GM23248 (cell line): ENCODE data around the gene HMG20A. TPM values are rescaled to one million over a fixed set of nuclear protein-coding genes. Genes with fewer than 3 reads are reported as not detected.
A peak's percentile ranks its signal among the peaks of the same experiment; 100 is the strongest.

Source experiments
- DNase-seq: peaks from one replicate; pipeline ENCODE4 v3.0.0-alpha.2; 2015
- H2AFZ ChIP-seq: fragments of 200-600 bp; sonication (generic); 2 replicates; pipeline ENCODE4 v1.6.1; 2016; ENCODE audit warnings: antibody characterized with exemption
- H3F3A ChIP-seq: fragments of 200-600 bp; sonication (generic); 2 replicates; pipeline ENCODE4 v1.6.1; 2016; ENCODE audit warnings: mild to moderate bottlenecking, antibody characterized with exemption, mixed run types; ENCODE audit not compliant: insufficient read depth
- H3K27ac ChIP-seq: fragments of 200-600 bp; sonication (generic); 2 replicates; pipeline ENCODE4 v1.5.1; 2016; ENCODE audit warnings: mild to moderate bottlenecking
- H3K27me3 ChIP-seq: fragments of 200-600 bp; sonication (generic); replicated peaks from 2 replicates; pipeline ENCODE4 v1.6.1; 2016; ENCODE audit warnings: mild to moderate bottlenecking; ENCODE audit not compliant: insufficient read depth
- H3K36me3 ChIP-seq: fragments of 200-600 bp; sonication (generic); 2 replicates; pipeline ENCODE4 v1.6.1; 2016; ENCODE audit warnings: low read depth, mild to moderate bottlenecking
- H3K4me1 ChIP-seq: fragments of 200-600 bp; sonication (generic); 2 replicates; pipeline ENCODE4 v1.6.1; 2016; ENCODE audit warnings: mild to moderate bottlenecking; ENCODE audit not compliant: insufficient read depth
- H3K4me2 ChIP-seq: fragments of 200-600 bp; sonication (generic); one replicate; pipeline ENCODE4 v1.6.1; 2016; ENCODE audit warnings: mild to moderate bottlenecking; ENCODE audit not compliant: unreplicated experiment
- H3K4me3 ChIP-seq: fragments of 200-600 bp; sonication (generic); 2 replicates; pipeline ENCODE4 v1.5.1; 2016; ENCODE audit warnings: mild to moderate bottlenecking
- H3K79me2 ChIP-seq: fragments of 200-600 bp; sonication (generic); 2 replicates; pipeline ENCODE4 v1.6.1; 2016; ENCODE audit warnings: mild to moderate bottlenecking; ENCODE audit not compliant: insufficient read depth
- H3K9ac ChIP-seq: fragments of 200-600 bp; sonication (generic); 2 replicates; pipeline ENCODE4 v1.6.1; 2016; ENCODE audit warnings: mild to moderate bottlenecking
- H3K9me2 ChIP-seq: fragments of 200-600 bp; sonication (generic); 2 replicates; pipeline ENCODE4 v1.6.1; 2016; ENCODE audit warnings: mixed run types, mild to moderate bottlenecking, moderate library complexity; ENCODE audit not compliant: insufficient read depth
- H3K9me3 ChIP-seq: fragments of 200-600 bp; sonication (generic); one replicate; pipeline ENCODE4 v1.6.1; 2017; ENCODE audit warnings: low read depth
- H4K20me1 ChIP-seq: fragments of 200-600 bp; sonication (generic); 2 replicates; pipeline ENCODE4 v1.6.0; 2016; ENCODE audit not compliant: insufficient read depth
- EZH2 ChIP-seq: fragments of 200-600 bp; sonication (generic); IDR thresholded peaks from 2 replicates; pipeline ENCODE4 v1.6.1; 2018; ENCODE audit warnings: antibody characterized with exemption, mild to moderate bottlenecking; ENCODE audit not compliant: insufficient read depth, poor library complexity, severe bottlenecking
- EZH2phosphoT487 ChIP-seq: fragments of 200-600 bp; sonication (generic); IDR thresholded peaks from 2 replicates; pipeline ENCODE4 v1.6.1; 2018; ENCODE audit warnings: antibody characterized with exemption, moderate library complexity, mild to moderate bottlenecking, low read depth; ENCODE audit not compliant: insufficient read depth
- WGBS, 2 experiments: methylation state at CpG; one replicate each; pipeline ENCODE4 v1.1.6; 2015 to 2017; ENCODE audit warnings: low lambda C conversion rate in 2 of 2, low coverage in 1 of 2; ENCODE audit errors: missing lambda C conversion rate in 2 of 2; 5-methylcytosine and 5-hydroxymethylcytosine counted together
- in situ Hi-C: fragments of 300-500 bp; cut with MboI; formaldehyde crosslinking; loops from 2 replicates; pipeline ENCODE4 v1.15.0; 2020
- polyA plus RNA-seq: library from polyadenylated mRNA; unstranded; fragments of >200 nt; fragmentation: Nextera tagmentation; extraction: Ambion mirVana; gene quantifications from 2 replicates; pipeline ENCODE4 v1.2.1, GENCODE V29; 2016
- total RNA-seq: library from RNA; depleted of rRNA; stranded (reverse); fragments of >200 nt; shearing (Covaris generic); gene quantifications from 2 replicates; pipeline ENCODE4 v1.2.3, GENCODE V29; 2014

The HMG20A gene
- total and polyA plus RNA-seq, 2 experiments from 2014 or later = 15.1 to 25.1 TPM

GRCh38 chr15:77464129-77464865, 43.6 kb downstream of the HMG20A start:
- Histone ChIP-seq H2AFZ (no peak overlapping the region), H3K27ac (no peak overlapping the region), H3K79me2 (peaks cover 7% of the 10 kb centered on the region), H3K27me3 (no peaks in the 10 kb centered on the region), H3K9ac (no peak overlapping the region), H3K9me3 (no peaks in the 10 kb centered on the region), H3F3A (peaks cover 8% of the 10 kb centered on the region), H3K4me3 (no peak overlapping the region), H3K4me2 (no peak overlapping the region), H3K9me2 (no peaks in the 10 kb centered on the region), H3K4me1 (peaks cover 8% of the 10 kb centered on the region), H4K20me1 (no peaks in the 10 kb centered on the region), H3K36me3 (peaks cover 22% of the 10 kb centered on the region; the same call in 1 of the 2 replicates)
- 87 to 93% methylated on average over 3 of the region's 3 CpGs for WGBS, 2 experiments
- TF ChIP-seq EZH2 (no peak), EZH2phosphoT487 (no peak)
- DNase-seq = peak; percentile 58
- in situ Hi-C loops = no loop called here

- Histone ChIP-seq H3K9me2 (no peaks in the 10 kb centered on the region), H3K36me3 (peaks cover 23% of the 10 kb centered on the region; the same call in 1 of the 2 replicates), H3K27me3 (no peaks in the 10 kb centered on the region), H3K4me3 (no peak overlapping the region), H4K20me1 (no peaks in the 10 kb centered on the region), H3K9ac (no peak overlapping the region), H3K4me2 (no peak overlapping the region), H3K27ac (no peak overlapping the region), H3F3A (0 out of 2 replicates have a peak, but pooled peaks cover 6% of the 10 kb centered on the region), H3K4me1 (peaks cover 8% of the 10 kb centered on the region), H2AFZ (no peak overlapping the region), H3K79me2 (peaks cover 7% of the 10 kb centered on the region), H3K9me3 (no peaks in the 10 kb centered on the region)
- WGBS, 2 experiments = 94 to 97% methylated on average over 1 of the region's 1 CpG
- no peak for TF ChIP-seq EZH2
- TF ChIP-seq EZH2phosphoT487 = no peak
- in situ Hi-C loops = no loop called here
- DNase-seq = no peak
These were observed 45.8 kb downstream of the HMG20A start for GRCh38 chr15:77466521-77466920.

GRCh38 chr15:77468896-77469295, 48.2 kb downstream of the HMG20A start:
- H3K4me2 ChIP-seq = no peak overlapping the region
- H3K4me3 ChIP-seq = no peak overlapping the region
- H3K36me3 ChIP-seq = peaks cover 37% of the 10 kb centered on the region
- H4K20me1 ChIP-seq = no peaks in the 10 kb centered on the region
- no peak overlapping the region for H3K27ac ChIP-seq
- no peak overlapping the region for H2AFZ ChIP-seq
- H3K27me3 ChIP-seq = no peaks in the 10 kb centered on the region
- H3K4me1 ChIP-seq = peaks cover 11% of the 10 kb centered on the region
- no peaks in the 10 kb centered on the region for H3K9me3 ChIP-seq
- 0 out of 2 replicates have a peak, but pooled peaks cover 6% of the 10 kb centered on the region for H3F3A ChIP-seq
- TF ChIP-seq EZH2phosphoT487 (no peak), EZH2 (no peak)
- H3K9me2 ChIP-seq = no peaks in the 10 kb centered on the region
- no peak for DNase-seq
- WGBS, 2 experiments = 86 to 91% methylated on average over 3 of the region's 3 CpGs
- no peak overlapping the region for H3K9ac ChIP-seq
- in situ Hi-C loops = no loop called here
- no peaks in the 10 kb centered on the region for H3K79me2 ChIP-seq

- no peaks in the 10 kb centered on the region for H3K9me2 ChIP-seq
- no peak overlapping the region for H2AFZ ChIP-seq
- H3K27ac ChIP-seq = no peak overlapping the region
- H4K20me1 ChIP-seq = no peaks in the 10 kb centered on the region
- 0 out of 2 replicates have a peak, but pooled peaks cover 5% of the 10 kb centered on the region for H3K4me1 ChIP-seq
- no peak for TF ChIP-seq EZH2
- no peak for TF ChIP-seq EZH2phosphoT487
- H3K4me2 ChIP-seq = no peak overlapping the region
- H3F3A ChIP-seq = no peaks in the 10 kb centered on the region
- in situ Hi-C loops = no loop called here
- H3K4me3 ChIP-seq = no peak overlapping the region
- no peaks in the 10 kb centered on the region for H3K79me2 ChIP-seq
- H3K9me3 ChIP-seq = no peaks in the 10 kb centered on the region
- DNase-seq = no peak
- H3K36me3 ChIP-seq = peaks cover 37% of the 10 kb centered on the region
- no peak overlapping the region for H3K9ac ChIP-seq
- no peaks in the 10 kb centered on the region for H3K27me3 ChIP-seq
These were observed 49.5 kb downstream of the HMG20A start for GRCh38 chr15:77470235-77470634.

- in situ Hi-C loops = no loop called here
- Histone ChIP-seq H3K36me3 (peaks cover 29% of the 10 kb centered on the region), H3K27me3 (no peaks in the 10 kb centered on the region), H3F3A (no peaks in the 10 kb centered on the region), H3K9me2 (no peaks in the 10 kb centered on the region), H3K27ac (no peak overlapping the region), H2AFZ (no peak overlapping the region), H3K4me1 (0 out of 2 replicates have a peak, but pooled peaks cover 5% of the 10 kb centered on the region), H3K9me3 (no peaks in the 10 kb centered on the region), H3K9ac (no peak overlapping the region), H4K20me1 (no peaks in the 10 kb centered on the region), H3K4me3 (no peak overlapping the region), H3K79me2 (no peaks in the 10 kb centered on the region), H3K4me2 (no peak overlapping the region)
- TF ChIP-seq EZH2phosphoT487 (no peak), EZH2 (no peak)
- no peak for DNase-seq
These were observed 52.6 kb downstream of the HMG20A start for GRCh38 chr15:77473328-77473727.
